HG03439 (cell line): ENCODE measurements around the gene IFTAP.
"Not testable (repeated sequence)": the region's sequence is repeated elsewhere in the genome, so short reads cannot be mapped to it uniquely, and the experiment has no call there.

ENCODE experiments used
- ATAC-seq: cut with Tn5 transposase; IDR thresholded peaks from one replicate; pipeline ENCODE4 v1.9.1; 2021; ENCODE audit warnings: mild to moderate bottlenecking, moderate library complexity; ENCODE audit not compliant: unreplicated experiment

Gene IFTAP

GRCh38 chr11:36594316-36594989, at the start of gene IFTAP:
IFTAP (plus strand) TSS chr11:36594502; CDS start chr11:36610104, 15,602 bp downstream.
- no peak for ATAC-seq

GRCh38 chr11:36550385-36551115, 43.8 kb upstream of the IFTAP start:
- no peak for ATAC-seq

- ATAC-seq = not testable (repeated sequence)
These were observed 36.9 kb upstream of the IFTAP start for GRCh38 chr11:36557390-36557789.

GRCh38 chr11:36557991-36558390, 36.3 kb upstream of the IFTAP start:
- no peak for ATAC-seq

- peak; percentile 91 for ATAC-seq
These were observed 35.5 kb upstream of the IFTAP start for GRCh38 chr11:36558571-36559413.

GRCh38 chr11:36564376-36565030, 29.8 kb upstream of the IFTAP start:
- peak; percentile 74 for ATAC-seq

- ATAC-seq = no peak
These were observed 29.2 kb upstream of the IFTAP start for GRCh38 chr11:36565031-36565610.

GRCh38 chr11:36566407-36567053, 27.8 kb upstream of the IFTAP start:
- no peak for ATAC-seq

- no peak for ATAC-seq
These were observed 26.6 kb upstream of the IFTAP start, which contains the start of gene RAG1 for GRCh38 chr11:36567694-36568093. RAG1 (plus strand) TSS chr11:36568007; CDS start chr11:36573305, 5,298 bp downstream.

GRCh38 chr11:36569095-36569494, 25.2 kb upstream of the IFTAP start:
- no peak for ATAC-seq

GRCh38 chr11:36574486-36574885, 19.8 kb upstream of the IFTAP start:
- no peak for ATAC-seq

- no peak for ATAC-seq
These were observed 16.9 kb upstream of the IFTAP start for GRCh38 chr11:36577373-36577772.

GRCh38 chr11:36577859-36578258, 16.4 kb upstream of the IFTAP start:
- no peak for ATAC-seq

GRCh38 chr11:36578458-36578857, 15.8 kb upstream of the IFTAP start:
- no peak for ATAC-seq

GRCh38 chr11:36581536-36581935, 12.8 kb upstream of the IFTAP start:
- ATAC-seq = no peak

- ATAC-seq = no peak
These were observed 10.6 kb upstream of the IFTAP start for GRCh38 chr11:36583667-36584066.

GRCh38 chr11:36586543-36586942, 7.8 kb upstream of the IFTAP start:
- no peak for ATAC-seq

- no peak for ATAC-seq
These were observed 6.2 kb upstream of the IFTAP start for GRCh38 chr11:36588099-36588498.

GRCh38 chr11:36590513-36590912, 3.8 kb upstream of the IFTAP start:
- ATAC-seq = no peak

GRCh38 chr11:36591433-36591832, 2.9 kb upstream of the IFTAP start:
- ATAC-seq = no peak
